ENCODE measurements around the gene OR1I1.

DNA sequence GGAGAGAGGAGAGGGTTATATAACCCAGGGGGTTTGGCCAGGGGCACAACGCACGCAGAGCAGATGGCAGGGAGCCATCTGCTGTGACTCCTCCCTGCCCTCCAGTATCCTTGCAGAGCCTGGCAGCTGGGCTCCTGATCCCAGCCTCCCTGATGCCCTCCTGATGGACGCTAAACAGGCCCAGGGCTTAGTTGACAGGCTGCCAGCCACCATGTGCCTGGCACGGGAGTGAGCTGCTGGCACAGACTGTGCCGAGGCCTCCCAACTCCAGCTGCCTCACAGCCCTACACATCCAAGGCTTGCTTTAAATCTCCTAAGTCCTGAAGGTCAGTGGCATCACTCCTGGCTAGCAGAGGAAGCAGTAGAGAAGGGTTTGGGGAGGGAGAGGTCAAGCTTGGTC lies 41.9 kb downstream of the OR1I1 start:
- TF ChIP-seq EP300 (IDR thresholded peaks at IDR 0.05; ENCODE audit: borderline replicate concordance) (no peak), USF1 (IDR thresholded peaks at IDR 0.05) (no peak), RAD21 (IDR thresholded peaks at IDR 0.05; ENCODE audit: low read depth) (no peak), FOXM1 (IDR thresholded peaks at IDR 0.05; ENCODE audit: borderline replicate concordance, low read depth) (no peak), CREB1 (IDR thresholded peaks at IDR 0.05; ENCODE audit: low read depth) (no peak), TAF1 (IDR thresholded peaks at IDR 0.05; ENCODE audit: low read depth) (no peak), REST (IDR thresholded peaks at IDR 0.05; ENCODE audit: low read depth) (no peak), CEBPB (IDR thresholded peaks at IDR 0.05) (no peak), NFIC (IDR thresholded peaks at IDR 0.05) (no peak)
- TF ChIP-seq, protein P1, sequence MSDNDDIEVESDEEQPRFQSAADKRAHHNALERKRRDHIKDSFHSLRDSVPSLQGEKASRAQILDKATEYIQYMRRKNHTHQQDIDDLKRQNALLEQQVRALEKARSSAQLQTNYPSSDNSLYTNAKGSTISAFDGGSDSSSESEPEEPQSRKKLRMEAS (IDR thresholded peaks at IDR 0.05), result no peak

Measured in Ishikawa (cell line).